Measurements from ENCODE around the gene TUBE1.
A peak's percentile ranks its signal among the peaks of the same experiment; 100 is the strongest.

The TUBE1 gene

GRCh38 chr6:112096901-112097300 lies 9.6 kb upstream of the TUBE1 start:
- H3K27me3 ChIP-seq (ENCODE audit: control insufficient read depth, insufficient read depth, low read length) = no peaks in the 10 kb centered on the region
- H3K4me1 ChIP-seq = peaks cover 6% of the 10 kb centered on the region
- H3K9me3 ChIP-seq (ENCODE audit: control insufficient read depth, low read length) = no peaks in the 10 kb centered on the region
- no peak overlapping the region for H3K4me2 ChIP-seq (ENCODE audit: low read length)
- no peaks in the 10 kb centered on the region for H3K36me3 ChIP-seq (ENCODE audit: control insufficient read depth, insufficient read depth, low read length)
- TF ChIP-seq, protein P1, sequence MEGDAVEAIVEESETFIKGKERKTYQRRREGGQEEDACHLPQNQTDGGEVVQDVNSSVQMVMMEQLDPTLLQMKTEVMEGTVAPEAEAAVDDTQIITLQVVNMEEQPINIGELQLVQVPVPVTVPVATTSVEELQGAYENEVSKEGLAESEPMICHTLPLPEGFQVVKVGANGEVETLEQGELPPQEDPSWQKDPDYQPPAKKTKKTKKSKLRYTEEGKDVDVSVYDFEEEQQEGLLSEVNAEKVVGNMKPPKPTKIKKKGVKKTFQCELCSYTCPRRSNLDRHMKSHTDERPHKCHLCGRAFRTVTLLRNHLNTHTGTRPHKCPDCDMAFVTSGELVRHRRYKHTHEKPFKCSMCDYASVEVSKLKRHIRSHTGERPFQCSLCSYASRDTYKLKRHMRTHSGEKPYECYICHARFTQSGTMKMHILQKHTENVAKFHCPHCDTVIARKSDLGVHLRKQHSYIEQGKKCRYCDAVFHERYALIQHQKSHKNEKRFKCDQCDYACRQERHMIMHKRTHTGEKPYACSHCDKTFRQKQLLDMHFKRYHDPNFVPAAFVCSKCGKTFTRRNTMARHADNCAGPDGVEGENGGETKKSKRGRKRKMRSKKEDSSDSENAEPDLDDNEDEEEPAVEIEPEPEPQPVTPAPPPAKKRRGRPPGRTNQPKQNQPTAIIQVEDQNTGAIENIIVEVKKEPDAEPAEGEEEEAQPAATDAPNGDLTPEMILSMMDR (IDR thresholded peaks at IDR 0.05) = no peak
- H3K9ac ChIP-seq = no peak overlapping the region
- H2AFZ ChIP-seq = no peak overlapping the region
- no peak overlapping the region for H3K4me3 ChIP-seq (ENCODE audit: low read depth, low read length)
- no peak overlapping the region for H3K27ac ChIP-seq
- no peaks in the 10 kb centered on the region for H3K79me2 ChIP-seq

DNA sequence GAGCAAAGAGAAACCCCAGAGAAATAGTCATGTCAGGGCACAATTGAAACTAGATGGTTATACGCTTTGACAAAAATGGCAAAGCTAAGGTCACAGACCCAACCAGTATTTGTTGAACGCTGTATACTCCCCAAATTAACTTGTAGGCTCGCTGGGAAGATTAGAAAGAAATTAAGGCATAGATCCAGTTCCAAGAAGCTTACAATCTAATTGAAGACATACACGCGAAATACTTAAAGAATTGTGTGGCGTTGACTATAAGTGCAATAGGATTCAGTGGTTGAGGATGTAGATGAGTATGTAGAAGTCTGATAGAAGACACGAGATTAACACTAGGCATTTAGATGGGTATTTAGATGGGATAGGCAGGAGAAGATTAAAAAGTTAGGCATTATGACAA lies 634 bp upstream of the TUBE1 start:
- H3K9ac ChIP-seq = no peak overlapping the region
- H3K4me2 ChIP-seq (ENCODE audit: low read length) = peak overlapping the region; percentile 90
- H3K4me3 ChIP-seq (ENCODE audit: low read depth, low read length) = peak overlapping the region; percentile 84
- H3K4me1 ChIP-seq = no peaks in the 10 kb centered on the region
- peak overlapping the region; percentile 62 for H3K27ac ChIP-seq
- TF ChIP-seq, protein P1 (IDR thresholded peaks at IDR 0.05) = no peak
- no peaks in the 10 kb centered on the region for H3K79me2 ChIP-seq
- no peaks in the 10 kb centered on the region for H3K9me3 ChIP-seq (ENCODE audit: control insufficient read depth, low read length)
- peak overlapping the region; percentile 76 for H2AFZ ChIP-seq
- H3K27me3 ChIP-seq (ENCODE audit: control insufficient read depth, insufficient read depth, low read length) = no peaks in the 10 kb centered on the region
- no peaks in the 10 kb centered on the region for H3K36me3 ChIP-seq (ENCODE audit: control insufficient read depth, insufficient read depth, low read length)

DNA sequence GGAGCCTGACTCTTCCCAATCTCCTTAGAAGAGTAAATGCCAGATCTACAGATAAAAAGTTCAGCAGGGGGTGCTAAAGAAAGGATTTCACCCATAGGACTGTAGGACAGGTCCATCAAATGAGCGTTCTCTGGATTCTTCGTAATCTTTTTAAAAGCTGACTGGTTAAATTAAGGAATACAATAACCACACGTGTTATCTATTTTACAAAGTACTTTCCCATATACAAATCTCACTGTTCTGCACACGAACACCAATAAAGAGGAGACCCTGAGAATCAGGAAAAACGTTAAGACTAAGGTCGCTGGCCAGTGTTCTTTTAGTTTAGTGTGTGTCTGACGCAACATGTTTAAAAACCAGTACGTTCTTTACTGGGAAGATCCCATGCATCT lies 542 bp downstream of the TUBE1 start:
- peak overlapping the region; percentile 76 for H2AFZ ChIP-seq
- no peaks in the 10 kb centered on the region for H3K36me3 ChIP-seq (ENCODE audit: control insufficient read depth, insufficient read depth, low read length)
- TF ChIP-seq, protein P1 (IDR thresholded peaks at IDR 0.05) = no peak
- H3K9ac ChIP-seq = peak overlapping the region; percentile 69
- H3K27ac ChIP-seq = peak overlapping the region; percentile 62
- H3K4me3 ChIP-seq (ENCODE audit: low read depth, low read length) = peak overlapping the region; percentile 84
- peak overlapping the region; percentile 62 for H3K4me2 ChIP-seq (ENCODE audit: low read length)
- H3K9me3 ChIP-seq (ENCODE audit: control insufficient read depth, low read length) = no peaks in the 10 kb centered on the region
- H3K4me1 ChIP-seq = no peaks in the 10 kb centered on the region
- no peaks in the 10 kb centered on the region for H3K79me2 ChIP-seq
- no peaks in the 10 kb centered on the region for H3K27me3 ChIP-seq (ENCODE audit: control insufficient read depth, insufficient read depth, low read length)

DNA sequence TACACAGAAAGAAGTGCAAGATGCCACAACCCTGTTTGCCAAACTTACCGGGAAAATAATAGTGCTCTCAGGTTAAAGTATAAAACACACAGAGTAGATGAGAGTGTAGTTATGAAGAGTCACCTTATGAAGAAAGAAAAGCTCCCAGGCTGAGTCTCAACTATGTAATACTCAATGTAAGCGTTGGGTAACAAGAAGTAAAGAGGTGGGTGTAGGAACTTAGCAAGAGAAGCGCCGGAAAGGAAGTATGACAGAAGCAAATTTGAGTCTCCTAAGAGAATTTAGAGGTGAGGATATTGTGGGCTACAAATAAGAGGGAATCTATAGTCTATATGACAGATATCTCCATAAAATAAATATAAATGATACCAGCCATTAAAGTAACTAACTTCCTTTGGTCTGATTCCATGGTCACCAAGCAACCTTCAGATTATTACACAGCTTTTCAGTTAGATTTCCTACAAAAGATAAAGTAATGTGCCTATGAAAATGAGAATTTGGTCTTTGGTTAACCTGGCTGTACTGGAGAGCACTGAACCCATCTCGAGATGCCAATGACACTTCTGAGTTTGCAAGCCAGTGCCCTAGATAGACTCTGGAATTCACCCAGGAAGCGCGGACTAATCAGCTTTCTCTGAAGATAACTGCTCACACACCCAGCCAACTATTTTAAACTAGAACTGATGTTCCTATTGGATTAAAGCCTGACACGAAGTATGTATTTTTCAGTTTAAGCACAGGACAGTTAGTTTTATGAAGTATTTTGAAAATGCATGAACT lies 1.8 kb downstream of the TUBE1 start:
- H3K9me3 ChIP-seq (ENCODE audit: control insufficient read depth, low read length) = no peaks in the 10 kb centered on the region
- H3K9ac ChIP-seq = no peak overlapping the region
- H2AFZ ChIP-seq = no peak overlapping the region
- H3K4me3 ChIP-seq (ENCODE audit: low read depth, low read length) = no peak overlapping the region
- TF ChIP-seq, protein P1 (IDR thresholded peaks at IDR 0.05) = no peak
- no peaks in the 10 kb centered on the region for H3K79me2 ChIP-seq
- no peak overlapping the region for H3K27ac ChIP-seq
- H3K27me3 ChIP-seq (ENCODE audit: control insufficient read depth, insufficient read depth, low read length) = no peaks in the 10 kb centered on the region
- H3K4me1 ChIP-seq = no peaks in the 10 kb centered on the region
- H3K4me2 ChIP-seq (ENCODE audit: low read length) = no peak overlapping the region
- no peaks in the 10 kb centered on the region for H3K36me3 ChIP-seq (ENCODE audit: control insufficient read depth, insufficient read depth, low read length)

GRCh38 chr6:112081569-112081968 lies 5.7 kb downstream of the TUBE1 start:
- no peaks in the 10 kb centered on the region for H3K27me3 ChIP-seq (ENCODE audit: control insufficient read depth, insufficient read depth, low read length)
- H3K4me2 ChIP-seq (ENCODE audit: low read length) = no peak overlapping the region
- no peak overlapping the region for H2AFZ ChIP-seq
- H3K9me3 ChIP-seq (ENCODE audit: control insufficient read depth, low read length) = no peaks in the 10 kb centered on the region
- no peaks in the 10 kb centered on the region for H3K79me2 ChIP-seq
- H3K4me3 ChIP-seq (ENCODE audit: low read depth, low read length) = no peak overlapping the region
- no peaks in the 10 kb centered on the region for H3K4me1 ChIP-seq
- H3K27ac ChIP-seq = no peak overlapping the region
- no peaks in the 10 kb centered on the region for H3K36me3 ChIP-seq (ENCODE audit: control insufficient read depth, insufficient read depth, low read length)
- TF ChIP-seq, protein P1 (IDR thresholded peaks at IDR 0.05) = no peak
- H3K9ac ChIP-seq = no peak overlapping the region
